Measurements from ENCODE around the gene UCN2. TPM values are rescaled to one million over a fixed set of nuclear protein-coding genes. Genes with fewer than 3 reads are reported as not detected.
A peak's percentile ranks its signal among the peaks of the same experiment; 100 is the strongest.

UCN2 gene
- polyA plus RNA-seq, 3 donors: 0.61 TPM; not detected in 2

DNA sequence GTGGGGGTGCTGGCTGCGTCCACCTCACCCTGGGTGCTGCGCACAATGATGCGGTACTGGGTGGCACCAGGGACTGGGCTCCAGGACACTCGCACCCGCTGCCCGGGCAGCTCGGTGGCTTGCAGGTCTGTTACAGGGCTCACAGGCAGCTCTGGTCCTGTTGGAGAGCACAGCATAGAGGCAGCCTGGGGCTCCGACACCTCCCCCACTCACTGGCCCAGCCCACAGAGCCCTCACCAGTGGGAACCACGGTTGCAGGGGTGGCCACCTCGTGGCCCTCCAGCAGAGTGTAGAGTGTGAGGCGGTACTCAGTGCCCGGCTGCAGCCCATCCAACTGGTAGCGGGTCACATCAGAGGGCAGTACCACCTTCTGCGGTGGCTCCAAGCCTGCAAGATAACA lies 27.9 kb upstream of the UCN2 start:
- Histone ChIP-seq H4K20me1 (ENCODE audit: insufficient read depth, low read length) (peaks cover 4% of the 10 kb centered on the region), H3K9me3 (replicated peaks in 1 of 2; ENCODE audit: control insufficient read depth in 1 of 2, insufficient read depth in 1 of 2, low read length in 2 of 2) (no peaks in the 10 kb centered on the region), H3K9ac (ENCODE audit: insufficient read depth, low read length, poor library complexity, severe bottlenecking) (no peak overlapping the region), H3K4me3 (replicated peaks in 1 of 3; ENCODE audit: low read depth in 2 of 3, low read length in 3 of 3) (no peak overlapping the region), H3K36me3 (replicated peaks in 1 of 2; ENCODE audit: control insufficient read depth in 1 of 2, insufficient read depth in 2 of 2, low read length in 2 of 2) (no peaks in the 10 kb centered on the region), H3K79me2 (ENCODE audit: insufficient read depth, low read length) (no peaks in the 10 kb centered on the region), H3K27me3 (ENCODE audit: control insufficient read depth in 2 of 2, insufficient read depth in 2 of 2, low read length in 2 of 2) (peaks cover 6 to 47% of the 10 kb centered on the region in 2 donors), H2AFZ (ENCODE audit: insufficient read depth, low read depth, low read length, poor library complexity, severe bottlenecking) (no peak overlapping the region), H3K27ac (ENCODE audit: low read depth in 1 of 2, low read length in 2 of 2) (no peak overlapping the region), H3K4me2 (replicated peaks; ENCODE audit: extremely low read depth, low read length, poor library complexity, severe bottlenecking) (no peak overlapping the region), H3K4me1 (ENCODE audit: control insufficient read depth in 1 of 2, insufficient read depth in 2 of 2, low read length in 2 of 2) (peaks cover 6 to 14% of the 10 kb centered on the region in 2 donors)
- TF ChIP-seq, protein P1, sequence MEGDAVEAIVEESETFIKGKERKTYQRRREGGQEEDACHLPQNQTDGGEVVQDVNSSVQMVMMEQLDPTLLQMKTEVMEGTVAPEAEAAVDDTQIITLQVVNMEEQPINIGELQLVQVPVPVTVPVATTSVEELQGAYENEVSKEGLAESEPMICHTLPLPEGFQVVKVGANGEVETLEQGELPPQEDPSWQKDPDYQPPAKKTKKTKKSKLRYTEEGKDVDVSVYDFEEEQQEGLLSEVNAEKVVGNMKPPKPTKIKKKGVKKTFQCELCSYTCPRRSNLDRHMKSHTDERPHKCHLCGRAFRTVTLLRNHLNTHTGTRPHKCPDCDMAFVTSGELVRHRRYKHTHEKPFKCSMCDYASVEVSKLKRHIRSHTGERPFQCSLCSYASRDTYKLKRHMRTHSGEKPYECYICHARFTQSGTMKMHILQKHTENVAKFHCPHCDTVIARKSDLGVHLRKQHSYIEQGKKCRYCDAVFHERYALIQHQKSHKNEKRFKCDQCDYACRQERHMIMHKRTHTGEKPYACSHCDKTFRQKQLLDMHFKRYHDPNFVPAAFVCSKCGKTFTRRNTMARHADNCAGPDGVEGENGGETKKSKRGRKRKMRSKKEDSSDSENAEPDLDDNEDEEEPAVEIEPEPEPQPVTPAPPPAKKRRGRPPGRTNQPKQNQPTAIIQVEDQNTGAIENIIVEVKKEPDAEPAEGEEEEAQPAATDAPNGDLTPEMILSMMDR (IDR thresholded peaks at IDR 0.05): no peak
- Mint-ChIP-seq H3K27me3 (ENCODE audit: low read depth in 3 of 3) (peaks cover 49 to 70% (median 62%) of the 10 kb centered on the region in 3 donors), H3K36me3 (peaks cover 0 to 4% of the 10 kb centered on the region in 2 donors), H3K27ac (no peak overlapping the region), H3K9me3 (peaks cover 0 to 6% (median 3%) of the 10 kb centered on the region in 7 donors), H3K4me3 (no peak overlapping the region), H3K4me1 (peaks cover 12% of the 10 kb centered on the region)
- no peak for DNase-seq
- 97% methylated on average over 9 of the region's 14 CpGs for WGBS (ENCODE audit: insufficient coverage)
- intact Hi-C loops (cut with micrococcal nuclease): no loop called here

DNA sequence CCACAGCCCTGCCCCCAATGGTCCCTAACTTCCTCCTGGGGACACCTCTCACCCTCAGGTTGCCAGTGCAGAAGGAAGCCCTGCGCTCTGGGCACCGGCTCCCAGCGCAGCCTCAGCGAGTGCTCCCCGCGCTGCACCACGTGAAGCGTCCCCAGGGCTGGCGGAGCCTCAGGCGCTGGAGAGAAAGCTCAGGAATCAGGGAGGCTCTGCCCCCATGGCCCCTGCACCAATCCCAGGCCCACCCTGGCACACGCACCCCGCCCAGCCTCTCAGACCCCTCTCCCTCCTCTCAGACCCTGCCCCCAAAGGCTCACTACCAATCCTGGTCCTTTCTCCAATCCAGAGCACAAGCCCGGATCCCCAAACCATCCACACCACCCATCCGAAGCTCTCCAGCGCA lies 24.6 kb upstream of the UCN2 start:
- H3K9ac ChIP-seq (ENCODE audit: insufficient read depth, low read length, poor library complexity, severe bottlenecking): no peak overlapping the region
- H2AFZ ChIP-seq (ENCODE audit: insufficient read depth, low read depth, low read length, poor library complexity, severe bottlenecking): no peak overlapping the region
- H3K9me3 ChIP-seq (replicated peaks in 1 of 2; ENCODE audit: control insufficient read depth in 1 of 2, insufficient read depth in 1 of 2, low read length in 2 of 2): no peaks in the 10 kb centered on the region
- Mint-ChIP-seq H3K36me3 (no peaks in the 10 kb centered on the region), H3K4me3 (peak overlapping the region in 1 of 2 donors; percentile 16), H3K4me1 (no peaks in the 10 kb centered on the region), H3K27ac (no peak overlapping the region), H3K27me3 (ENCODE audit: low read depth in 3 of 3) (peaks cover 23 to 38% (median 35%) of the 10 kb centered on the region in 3 donors), H3K9me3 (peaks cover 0 to 3% (median 0%) of the 10 kb centered on the region in 7 donors)
- H3K27me3 ChIP-seq (ENCODE audit: control insufficient read depth in 2 of 2, insufficient read depth in 2 of 2, low read length in 2 of 2): peaks cover 0 to 18% of the 10 kb centered on the region in 2 donors
- no peaks in the 10 kb centered on the region for H3K79me2 ChIP-seq (ENCODE audit: insufficient read depth, low read length)
- H3K36me3 ChIP-seq (replicated peaks in 1 of 2; ENCODE audit: control insufficient read depth in 1 of 2, insufficient read depth in 2 of 2, low read length in 2 of 2): no peaks in the 10 kb centered on the region
- no peak overlapping the region for H3K4me2 ChIP-seq (replicated peaks; ENCODE audit: extremely low read depth, low read length, poor library complexity, severe bottlenecking)
- intact Hi-C loops (cut with micrococcal nuclease): no loop called here
- TF ChIP-seq, protein P1 (IDR thresholded peaks at IDR 0.05): no peak
- H3K4me1 ChIP-seq (ENCODE audit: control insufficient read depth in 1 of 2, insufficient read depth in 2 of 2, low read length in 2 of 2): no peaks in the 10 kb centered on the region
- no peak overlapping the region for H3K27ac ChIP-seq (ENCODE audit: low read depth in 1 of 2, low read length in 2 of 2)
- WGBS (ENCODE audit: insufficient coverage): 70% methylated on average over 15 of the region's 15 CpGs
- H3K4me3 ChIP-seq (replicated peaks in 1 of 3; ENCODE audit: low read depth in 2 of 3, low read length in 3 of 3): no peak overlapping the region
- no peaks in the 10 kb centered on the region for H4K20me1 ChIP-seq (ENCODE audit: insufficient read depth, low read length)
- DNase-seq: no peak

All from CD14-positive monocyte (primary cell).